HL-60 (cell line): Measurements from ENCODE around the gene MTMR12.
"Not testable (repeated sequence)": the region's sequence is repeated elsewhere in the genome, so short reads cannot be mapped to it uniquely, and the experiment has no call there.

ENCODE experiments used
- POLR2AphosphoS5 ChIP-seq: IDR thresholded peaks from 2 replicates; pipeline ENCODE4 v1.6.1; 2012; ENCODE audit warnings: low read depth
- SPI1 ChIP-seq: IDR thresholded peaks from 2 replicates; pipeline ENCODE4 v1.6.1; 2012; ENCODE audit warnings: low read depth, mild to moderate bottlenecking, borderline replicate concordance
- TF ChIP-seq, protein P1 (sequence below): IDR thresholded peaks from one replicate; pipeline ENCODE4 v1.5.1; 2011; ENCODE audit warnings: low read length, control low read depth, inconsistent platforms; ENCODE audit not compliant: insufficient read depth
- TF ChIP-seq, protein P2 (sequence below): IDR thresholded peaks from 2 replicates; pipeline ENCODE4 v1.6.1; 2012; ENCODE audit warnings: low read depth; ENCODE audit not compliant: insufficient replicate concordance

DNA sequence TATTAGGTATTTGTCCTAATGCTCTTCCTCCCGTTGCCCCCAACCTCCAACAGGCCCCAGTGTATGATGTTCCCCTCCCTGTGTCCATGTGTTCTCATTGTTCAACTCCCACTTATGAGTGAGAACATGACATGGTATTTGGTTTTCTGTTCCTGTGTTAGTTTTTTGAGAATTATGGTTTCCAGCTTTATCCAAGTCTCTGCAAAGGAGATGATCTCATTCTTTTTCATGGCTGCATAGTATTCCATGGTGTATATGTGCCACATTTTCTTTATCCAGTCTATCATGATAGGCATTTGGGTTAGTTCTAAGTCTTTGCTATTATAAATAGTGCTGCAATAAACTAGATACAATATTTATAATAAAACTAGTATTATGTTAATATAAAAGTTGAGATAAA is 98.4 kb downstream of the MTMR12 start:
- TF ChIP-seq, protein P1, sequence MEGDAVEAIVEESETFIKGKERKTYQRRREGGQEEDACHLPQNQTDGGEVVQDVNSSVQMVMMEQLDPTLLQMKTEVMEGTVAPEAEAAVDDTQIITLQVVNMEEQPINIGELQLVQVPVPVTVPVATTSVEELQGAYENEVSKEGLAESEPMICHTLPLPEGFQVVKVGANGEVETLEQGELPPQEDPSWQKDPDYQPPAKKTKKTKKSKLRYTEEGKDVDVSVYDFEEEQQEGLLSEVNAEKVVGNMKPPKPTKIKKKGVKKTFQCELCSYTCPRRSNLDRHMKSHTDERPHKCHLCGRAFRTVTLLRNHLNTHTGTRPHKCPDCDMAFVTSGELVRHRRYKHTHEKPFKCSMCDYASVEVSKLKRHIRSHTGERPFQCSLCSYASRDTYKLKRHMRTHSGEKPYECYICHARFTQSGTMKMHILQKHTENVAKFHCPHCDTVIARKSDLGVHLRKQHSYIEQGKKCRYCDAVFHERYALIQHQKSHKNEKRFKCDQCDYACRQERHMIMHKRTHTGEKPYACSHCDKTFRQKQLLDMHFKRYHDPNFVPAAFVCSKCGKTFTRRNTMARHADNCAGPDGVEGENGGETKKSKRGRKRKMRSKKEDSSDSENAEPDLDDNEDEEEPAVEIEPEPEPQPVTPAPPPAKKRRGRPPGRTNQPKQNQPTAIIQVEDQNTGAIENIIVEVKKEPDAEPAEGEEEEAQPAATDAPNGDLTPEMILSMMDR: not testable (repeated sequence)
- TF ChIP-seq POLR2AphosphoS5, SPI1: not testable (repeated sequence)
- TF ChIP-seq, protein P2, sequence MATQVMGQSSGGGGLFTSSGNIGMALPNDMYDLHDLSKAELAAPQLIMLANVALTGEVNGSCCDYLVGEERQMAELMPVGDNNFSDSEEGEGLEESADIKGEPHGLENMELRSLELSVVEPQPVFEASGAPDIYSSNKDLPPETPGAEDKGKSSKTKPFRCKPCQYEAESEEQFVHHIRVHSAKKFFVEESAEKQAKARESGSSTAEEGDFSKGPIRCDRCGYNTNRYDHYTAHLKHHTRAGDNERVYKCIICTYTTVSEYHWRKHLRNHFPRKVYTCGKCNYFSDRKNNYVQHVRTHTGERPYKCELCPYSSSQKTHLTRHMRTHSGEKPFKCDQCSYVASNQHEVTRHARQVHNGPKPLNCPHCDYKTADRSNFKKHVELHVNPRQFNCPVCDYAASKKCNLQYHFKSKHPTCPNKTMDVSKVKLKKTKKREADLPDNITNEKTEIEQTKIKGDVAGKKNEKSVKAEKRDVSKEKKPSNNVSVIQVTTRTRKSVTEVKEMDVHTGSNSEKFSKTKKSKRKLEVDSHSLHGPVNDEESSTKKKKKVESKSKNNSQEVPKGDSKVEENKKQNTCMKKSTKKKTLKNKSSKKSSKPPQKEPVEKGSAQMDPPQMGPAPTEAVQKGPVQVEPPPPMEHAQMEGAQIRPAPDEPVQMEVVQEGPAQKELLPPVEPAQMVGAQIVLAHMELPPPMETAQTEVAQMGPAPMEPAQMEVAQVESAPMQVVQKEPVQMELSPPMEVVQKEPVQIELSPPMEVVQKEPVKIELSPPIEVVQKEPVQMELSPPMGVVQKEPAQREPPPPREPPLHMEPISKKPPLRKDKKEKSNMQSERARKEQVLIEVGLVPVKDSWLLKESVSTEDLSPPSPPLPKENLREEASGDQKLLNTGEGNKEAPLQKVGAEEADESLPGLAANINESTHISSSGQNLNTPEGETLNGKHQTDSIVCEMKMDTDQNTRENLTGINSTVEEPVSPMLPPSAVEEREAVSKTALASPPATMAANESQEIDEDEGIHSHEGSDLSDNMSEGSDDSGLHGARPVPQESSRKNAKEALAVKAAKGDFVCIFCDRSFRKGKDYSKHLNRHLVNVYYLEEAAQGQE: not testable (repeated sequence)
